Stomach smooth muscle (tissue), 2 donors: ENCODE results near the gene GPR142.

Source experiments
- H3K27ac ChIP-seq: one replicate; pipeline ENCODE4 v1.7.0; 2013; ENCODE audit warnings: mild to moderate bottlenecking, low read length, inconsistent platforms
- H3K27me3 ChIP-seq, 2 donors: one replicate each; pipeline ENCODE4 v1.7.0; 2013; ENCODE audit warnings: low read length in 2 of 2; ENCODE audit not compliant: insufficient read depth in 2 of 2, control insufficient read depth in 1 of 2
- H3K36me3 ChIP-seq, 2 donors: one replicate each; pipeline ENCODE4 v1.7.0; 2013; ENCODE audit warnings: low read length in 2 of 2; ENCODE audit not compliant: control insufficient read depth in 2 of 2, insufficient read depth in 2 of 2
- H3K4me1 ChIP-seq: one replicate; pipeline ENCODE4 v1.7.0; 2013; ENCODE audit warnings: low read length; ENCODE audit not compliant: control insufficient read depth, insufficient read depth
- H3K4me3 ChIP-seq, 2 donors: one replicate each; pipeline ENCODE4 v1.7.0; 2013; ENCODE audit warnings: low read length in 2 of 2
- H3K9ac ChIP-seq, 2 donors: one replicate each; pipeline ENCODE4 v1.7.0; 2013; ENCODE audit warnings: low read length in 2 of 2, mild to moderate bottlenecking in 1 of 2
- H3K9me3 ChIP-seq, 2 donors: one replicate each; pipeline ENCODE4 v1.7.0; 2013; ENCODE audit warnings: low read length in 2 of 2; ENCODE audit not compliant: control insufficient read depth in 2 of 2
- donor health status: healthy.
- donor health status: Pancreatic carcinoma.

Gene GPR142

GRCh38 chr17:74344658-74345057 lies 22.6 kb upstream of the GPR142 start:
- Histone ChIP-seq H3K27me3 (peaks cover 9 to 18% of the 10 kb centered on the region in 2 donors), H3K36me3 (no peaks in the 10 kb centered on the region), H3K9ac (no peak overlapping the region), H3K9me3 (no peaks in the 10 kb centered on the region), H3K4me1 (no peaks in the 10 kb centered on the region), H3K4me3 (no peak overlapping the region), H3K27ac (no peak overlapping the region)

- H3K4me3 ChIP-seq: no peak overlapping the region
- H3K9me3 ChIP-seq: no peaks in the 10 kb centered on the region
- H3K4me1 ChIP-seq: no peaks in the 10 kb centered on the region
- peaks cover 12 to 20% of the 10 kb centered on the region in 2 donors for H3K27me3 ChIP-seq
- H3K36me3 ChIP-seq: no peaks in the 10 kb centered on the region
- H3K9ac ChIP-seq: no peak overlapping the region
- no peak overlapping the region for H3K27ac ChIP-seq
Measured at GRCh38 chr17:74345433-74346241, 21.7 kb upstream of the GPR142 start.

GRCh38 chr17:74347646-74348045 lies 19.7 kb upstream of the GPR142 start:
- no peak overlapping the region for H3K9ac ChIP-seq
- H3K36me3 ChIP-seq: no peaks in the 10 kb centered on the region
- H3K27ac ChIP-seq: no peak overlapping the region
- H3K4me1 ChIP-seq: no peaks in the 10 kb centered on the region
- H3K27me3 ChIP-seq: peaks cover 24 to 28% of the 10 kb centered on the region in 2 donors
- H3K4me3 ChIP-seq: no peak overlapping the region
- H3K9me3 ChIP-seq: no peaks in the 10 kb centered on the region

- peaks cover 27 to 41% of the 10 kb centered on the region in 2 donors for H3K27me3 ChIP-seq
- no peak overlapping the region for H3K9ac ChIP-seq
- no peaks in the 10 kb centered on the region for H3K36me3 ChIP-seq
- no peak overlapping the region for H3K4me3 ChIP-seq
- H3K9me3 ChIP-seq: no peaks in the 10 kb centered on the region
- H3K4me1 ChIP-seq: no peaks in the 10 kb centered on the region
- H3K27ac ChIP-seq: no peak overlapping the region
Measured at GRCh38 chr17:74349120-74349519, 18.2 kb upstream of the GPR142 start.

GRCh38 chr17:74350486-74350885 lies 16.8 kb upstream of the GPR142 start:
- no peak overlapping the region for H3K27ac ChIP-seq
- H3K36me3 ChIP-seq: no peaks in the 10 kb centered on the region
- peaks cover 34 to 44% of the 10 kb centered on the region in 2 donors for H3K27me3 ChIP-seq
- H3K9me3 ChIP-seq: no peaks in the 10 kb centered on the region
- H3K4me1 ChIP-seq: no peaks in the 10 kb centered on the region
- H3K4me3 ChIP-seq: no peak overlapping the region
- no peak overlapping the region for H3K9ac ChIP-seq

- H3K9ac ChIP-seq: no peak overlapping the region
- H3K4me1 ChIP-seq: no peaks in the 10 kb centered on the region
- H3K9me3 ChIP-seq: no peaks in the 10 kb centered on the region
- no peak overlapping the region for H3K4me3 ChIP-seq
- H3K36me3 ChIP-seq: no peaks in the 10 kb centered on the region
- peaks cover 44 to 52% of the 10 kb centered on the region in 2 donors for H3K27me3 ChIP-seq
- no peak overlapping the region for H3K27ac ChIP-seq
Measured at GRCh38 chr17:74351552-74352210, 15.6 kb upstream of the GPR142 start.

GRCh38 chr17:74353446-74354060 lies 13.8 kb upstream of the GPR142 start:
- Histone ChIP-seq H3K27me3 (peaks cover 53 to 65% of the 10 kb centered on the region in 2 donors), H3K4me1 (peaks cover 5% of the 10 kb centered on the region), H3K4me3 (no peak overlapping the region)

GRCh38 chr17:74354123-74354522 lies 13.2 kb upstream of the GPR142 start:
- Histone ChIP-seq H3K4me3 (no peak overlapping the region), H3K9ac (no peak overlapping the region), H3K27me3 (peaks cover 55 to 66% of the 10 kb centered on the region in 2 donors), H3K36me3 (no peaks in the 10 kb centered on the region), H3K4me1 (peaks cover 5% of the 10 kb centered on the region), H3K27ac (no peak overlapping the region), H3K9me3 (no peaks in the 10 kb centered on the region)

More at GRCh38 chr17:74353446-74354060, 13.8 kb upstream of the GPR142 start:
- Histone ChIP-seq H3K36me3 (no peaks in the 10 kb centered on the region), H3K9ac (no peak overlapping the region), H3K9me3 (no peaks in the 10 kb centered on the region), H3K27ac (no peak overlapping the region)

- H3K27me3 ChIP-seq: peaks cover 54 to 67% of the 10 kb centered on the region in 2 donors
- no peak overlapping the region for H3K9ac ChIP-seq
- H3K4me3 ChIP-seq: no peak overlapping the region
- H3K9me3 ChIP-seq: no peaks in the 10 kb centered on the region
- H3K36me3 ChIP-seq: no peaks in the 10 kb centered on the region
- peaks cover 5% of the 10 kb centered on the region for H3K4me1 ChIP-seq
- H3K27ac ChIP-seq: no peak overlapping the region
Measured at GRCh38 chr17:74354561-74354960, 12.7 kb upstream of the GPR142 start.

- Histone ChIP-seq H3K4me1 (peaks cover 5% of the 10 kb centered on the region), H3K27ac (no peak overlapping the region), H3K9me3 (no peaks in the 10 kb centered on the region), H3K27me3 (peaks cover 59 to 72% of the 10 kb centered on the region in 2 donors), H3K9ac (no peak overlapping the region), H3K36me3 (no peaks in the 10 kb centered on the region), H3K4me3 (no peak overlapping the region)
Measured at GRCh38 chr17:74355065-74355464, 12.2 kb upstream of the GPR142 start.
